CD4-positive, alpha-beta T cell (primary cell): ENCODE measurements around the gene PNKD. TPM values are rescaled to one million over a fixed set of nuclear protein-coding genes. Genes with fewer than 3 reads are reported as not detected.
A peak's percentile ranks its signal among the peaks of the same experiment; 100 is the strongest.

Experiments
- ATAC-seq: fragments of 200-7000 bp; cut with Tn5 transposase; one replicate; pipeline ENCODE4 v1.10.0; 2022; ENCODE audit warnings: mild to moderate bottlenecking; ENCODE audit not compliant: poor library complexity
- CTCF ChIA-PET: fragments of 350-600 bp; sonication (Branson Sonifier 250); formaldehyde crosslinking; loops from one replicate; lab custom pipeline; 2021; ENCODE audit warnings: antibody characterized with exemption, inconsistent platforms; lab: Charles Lee
- POLR2A ChIA-PET: fragments of 350-600 bp; sonication (Branson Sonifier 250); formaldehyde crosslinking; loops from one replicate; lab custom pipeline; 2021; ENCODE audit warnings: antibody characterized with exemption, inconsistent platforms; lab: Charles Lee
- DNase-seq, 14 experiments: peaks; one replicate each; pipeline ENCODE4 v3.0.0-alpha.2; 2013 to 2020; ENCODE audit warnings: mixed read lengths in 2 of 14
- H3K27ac ChIP-seq, 2 donors: one replicate each; pipeline versions ENCODE4 v1.5.1 to v1.7.0; 2013; ENCODE audit warnings: low read length in 2 of 2, low read depth in 1 of 2, mild to moderate bottlenecking in 1 of 2
- H3K27me3 ChIP-seq, 2 experiments: 1 replicate in 1 of 2; 2 replicates in 1 of 2; pipeline versions ENCODE4 v1.6.1 to v1.7.0; 2013; ENCODE audit warnings: low read length in 2 of 2, control low read depth in 1 of 2, mild to moderate bottlenecking in 1 of 2, moderate library complexity in 1 of 2; ENCODE audit not compliant: insufficient read depth in 2 of 2, control insufficient read depth in 1 of 2
- H3K36me3 ChIP-seq: one replicate; pipeline ENCODE4 v1.6.1; 2013; ENCODE audit warnings: low read length, control low read depth; ENCODE audit not compliant: insufficient read depth
- H3K4me1 ChIP-seq: one replicate; pipeline ENCODE4 v1.6.1; 2013; ENCODE audit warnings: low read length, control low read depth; ENCODE audit not compliant: insufficient read depth
- H3K4me3 ChIP-seq: one replicate; pipeline ENCODE4 v1.5.1; 2013; ENCODE audit warnings: mild to moderate bottlenecking, low read length, moderate library complexity
- H3K9me3 ChIP-seq, 2 experiments: 1 replicate in 1 of 2; 2 replicates in 1 of 2; pipeline versions ENCODE4 v1.6.1 to v1.7.0; 2013; ENCODE audit warnings: low read length in 2 of 2, mild to moderate bottlenecking in 2 of 2, control low read depth in 1 of 2, moderate library complexity in 1 of 2; ENCODE audit not compliant: control insufficient read depth in 1 of 2, insufficient read depth in 1 of 2
- H3K27ac Mint-ChIP-seq: one replicate; pipeline ENCODE4 v1.8.0; 2020; ENCODE audit warnings: mixed read lengths
- H3K27me3 Mint-ChIP-seq: one replicate; pipeline ENCODE4 v1.8.0; 2021; ENCODE audit warnings: mixed read lengths
- H3K36me3 Mint-ChIP-seq: one replicate; pipeline ENCODE4 v1.8.0; 2021; ENCODE audit warnings: low read depth, mixed read lengths
- H3K4me1 Mint-ChIP-seq: one replicate; pipeline ENCODE4 v1.8.0; 2021; ENCODE audit warnings: low read depth, mixed read lengths
- H3K4me3 Mint-ChIP-seq: one replicate; pipeline ENCODE4 v1.8.0; 2020; ENCODE audit warnings: mild to moderate bottlenecking, mixed read lengths
- H3K9me3 Mint-ChIP-seq: one replicate; pipeline ENCODE4 v1.8.0; 2020; ENCODE audit warnings: mixed read lengths
- CTCF ChIP-seq: fragments of 200-600 bp; IDR thresholded peaks from one replicate; pipeline ENCODE4 v1.8.0; 2022; ENCODE audit warnings: antibody characterized with exemption, mild to moderate bottlenecking
- intact Hi-C, 2 experiments: fragments of 100-400 bp; cut with DNase I in 1 of 2; cut with micrococcal nuclease in 1 of 2; formaldehyde crosslinking; loops; one replicate each; pipeline versions ENCODE4 v1.15.1 to v1.9.0; 2023 to 2025; cut with DNase I, micrococcal nuclease
- total RNA-seq, 174 experiments: library from RNA in 2 of 174; stranded (reverse) in 2 of 174; gene quantifications; one replicate each; pipeline ENCODE4 v1.2.3 and lab custom pipeline; 2021 to 2026

Gene PNKD
- total RNA-seq, 2 experiments from 2014 or later, result 9.2 to 10.6 TPM

GRCh38 chr2:218394298-218395089 is 124.2 kb downstream of the PNKD start:
- Histone ChIP-seq H3K27ac (no peak overlapping the region), H3K4me3 (no peak overlapping the region), H3K4me1 (peaks cover 55% of the 10 kb centered on the region), H3K9me3 (no peaks in the 10 kb centered on the region), H3K27me3 (no peaks in the 10 kb centered on the region), H3K36me3 (no peaks in the 10 kb centered on the region)
- Mint-ChIP-seq H3K4me1 (peaks cover 41% of the 10 kb centered on the region), H3K36me3 (peaks cover 18% of the 10 kb centered on the region), H3K27ac (peak overlapping the region; percentile 99), H3K27me3 (no peaks in the 10 kb centered on the region), H3K9me3 (no peaks in the 10 kb centered on the region), H3K4me3 (peak overlapping the region; percentile 48)
- no peak for TF ChIP-seq CTCF
- ChIA-PET CTCF (interaction anchor here (0.8 to 3.2 kb wide), 3 partner anchors 38 to 108 kb away, joined by 3 to 22 read pairs (median 3); no protein-coding TSS in a partner anchor), POLR2A (interaction anchor here (0.9 to 4.9 kb wide), 3 partner anchors 12 to 73 kb away, joined by 3 to 74 read pairs (median 6); no protein-coding TSS in a partner anchor)
- intact Hi-C loops, result loop anchor here (2.0 to 10.0 kb wide), 8 partner anchors 24 to 783 kb away; partner anchors contain the start of genes ARPC2 (in 1 of the 2), CATIP (in 1 of the 2), CNPPD1 (in 1 of the 2) and RETREG2 (in 1 of the 2)
- DNase-seq, result peak in 2 of 14 experiments; percentile 27 to 50
- ATAC-seq, result no peak

- H3K4me1 Mint-ChIP-seq, result peaks cover 41% of the 10 kb centered on the region
- ATAC-seq (no peak), DNase-seq (peak in 1 of 14 experiments; percentile 27)
- ChIA-PET POLR2A (interaction anchor here (3.2 to 4.9 kb wide), 3 partner anchors 12 to 124 kb away, joined by 33 to 74 read pairs (median 68); partner anchors contain the start of genes AAMP and PNKD), CTCF (interaction anchor here (1.5 to 3.2 kb wide), 3 partner anchors 96 to 123 kb away, joined by 5 to 22 read pairs (median 6); no protein-coding TSS in a partner anchor)
- Histone ChIP-seq H3K27ac (no peak overlapping the region), H3K27me3 (no peaks in the 10 kb centered on the region), H3K4me1 (peaks cover 55% of the 10 kb centered on the region), H3K9me3 (no peaks in the 10 kb centered on the region), H3K4me3 (no peak overlapping the region), H3K36me3 (no peaks in the 10 kb centered on the region)
- peak overlapping the region; percentile 48 for H3K4me3 Mint-ChIP-seq
- peak overlapping the region; percentile 99 for H3K27ac Mint-ChIP-seq
- H3K27me3 Mint-ChIP-seq, result no peaks in the 10 kb centered on the region
- no peaks in the 10 kb centered on the region for H3K9me3 Mint-ChIP-seq
- TF ChIP-seq CTCF, result no peak
- intact Hi-C loops, result loop anchor here (2.0 to 10.0 kb wide), 8 partner anchors 24 to 782 kb away; partner anchors contain the start of genes ARPC2 (in 1 of the 2), CATIP (in 1 of the 2), CNPPD1 (in 1 of the 2) and RETREG2 (in 1 of the 2)
- peaks cover 19% of the 10 kb centered on the region for H3K36me3 Mint-ChIP-seq
Observed at GRCh38 chr2:218395090-218395444, 124.7 kb downstream of the PNKD start.

GRCh38 chr2:218395456-218395825 is 125.1 kb downstream of the PNKD start:
- Histone ChIP-seq H3K4me1 (peaks cover 55% of the 10 kb centered on the region), H3K27ac (peak overlapping the region in 1 of 2 donors; percentile 67), H3K4me3 (peak overlapping the region; percentile 71), H3K9me3 (no peaks in the 10 kb centered on the region), H3K27me3 (no peaks in the 10 kb centered on the region), H3K36me3 (no peaks in the 10 kb centered on the region)
- peaks cover 41% of the 10 kb centered on the region for H3K4me1 Mint-ChIP-seq
- CTCF ChIA-PET, result interaction anchor here (1.0 to 3.2 kb wide), 7 partner anchors 26 to 124 kb away, joined by 3 to 22 read pairs (median 7); partner anchors contain the start of gene TMBIM1
- peaks cover 22% of the 10 kb centered on the region for H3K36me3 Mint-ChIP-seq
- TF ChIP-seq CTCF, result no peak
- intact Hi-C loops, result loop anchor here (2.0 to 10.0 kb wide), 8 partner anchors 25 to 782 kb away; partner anchors contain the start of genes ARPC2 (in 1 of the 2), CATIP (in 1 of the 2), CNPPD1 (in 1 of the 2) and RETREG2 (in 1 of the 2)
- no peaks in the 10 kb centered on the region for H3K9me3 Mint-ChIP-seq
- DNase-seq (no peak), ATAC-seq (no peak)
- peak overlapping the region; percentile 94 for H3K4me3 Mint-ChIP-seq
- POLR2A ChIA-PET, result interaction anchor here (0.6 to 4.9 kb wide), 18 partner anchors 8 to 993 kb away, joined by 3 to 74 read pairs (median 8); partner anchors contain the start of genes AAMP, ARPC2, BCS1L and CATIP
- H3K27ac Mint-ChIP-seq, result peak overlapping the region; percentile 99
- no peaks in the 10 kb centered on the region for H3K27me3 Mint-ChIP-seq
